ENCODE results near the gene TUBGCP4.

TUBGCP4 gene

DNA sequence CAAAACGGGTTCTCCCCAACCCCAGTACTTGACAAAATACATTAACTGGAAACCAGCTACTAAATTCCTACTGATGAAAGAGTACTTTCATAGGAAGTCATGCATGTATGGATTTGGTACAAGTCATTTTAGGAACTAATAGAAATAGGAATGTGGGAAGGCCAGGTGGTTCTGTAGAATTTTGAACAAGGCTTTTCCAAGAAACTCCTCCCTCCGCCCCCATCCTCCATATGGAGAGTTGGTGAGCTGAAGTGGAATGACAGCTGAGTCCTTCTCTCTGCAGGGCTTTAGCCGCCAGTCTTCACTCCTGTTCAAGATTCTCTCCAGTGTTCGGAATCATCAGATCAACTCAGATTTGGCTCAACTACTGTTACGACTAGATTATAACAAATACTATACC, 33.2 kb downstream of the TUBGCP4 start:
- DNase-seq (ENCODE audit: low spot score) = no peak

DNA sequence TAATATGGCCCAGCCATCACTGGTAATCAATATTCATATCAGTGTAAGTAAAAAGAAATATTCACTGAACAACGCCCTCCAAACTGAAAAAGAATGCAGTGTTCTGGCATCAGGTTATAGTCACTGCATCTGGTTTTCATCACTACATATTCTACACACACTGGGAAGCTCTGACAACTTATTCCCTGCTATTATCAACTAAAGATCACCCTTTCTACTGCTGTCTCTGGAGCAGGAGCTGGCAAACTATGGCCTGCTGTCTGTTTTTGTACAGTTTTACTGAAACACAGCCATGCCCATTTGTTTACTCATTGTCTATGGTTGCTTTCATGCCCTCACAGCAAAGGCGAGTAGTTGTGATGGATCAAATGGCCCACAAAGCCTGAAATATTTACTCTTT, 35.3 kb downstream of the TUBGCP4 start:
- no peak for DNase-seq (ENCODE audit: low spot score)

GRCh38 chr15:43406808-43407207, 35.9 kb downstream of the TUBGCP4 start:
- DNase-seq (ENCODE audit: low spot score) = no peak

DNA sequence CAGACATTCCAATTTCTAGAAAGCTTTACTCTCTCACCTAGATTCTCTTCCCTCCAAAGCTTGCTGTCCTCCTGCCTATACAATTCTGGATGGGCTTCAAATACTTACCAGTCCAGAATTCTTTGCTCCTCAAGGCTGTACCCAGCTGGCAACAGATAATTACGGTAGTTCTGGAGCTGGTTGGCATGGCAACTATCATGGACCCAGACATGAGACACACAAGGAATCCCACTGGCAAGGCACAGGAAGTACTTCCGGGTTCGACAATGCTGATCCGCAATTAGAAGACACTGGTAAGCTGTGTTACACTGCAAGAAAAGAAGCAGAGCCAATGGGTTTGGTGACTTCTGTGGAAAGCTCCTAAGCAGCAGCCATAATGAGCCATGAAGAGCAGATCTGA, 37.9 kb downstream of the TUBGCP4 start:
- DNase-seq (ENCODE audit: low spot score) = no peak

GRCh38 chr15:43410572-43411214, 39.8 kb downstream of the TUBGCP4 start:
- no peak for DNase-seq (ENCODE audit: low spot score)

- DNase-seq (ENCODE audit: low spot score) = no peak
These were observed 41.2 kb downstream of the TUBGCP4 start for GRCh38 chr15:43412096-43412495.

DNA sequence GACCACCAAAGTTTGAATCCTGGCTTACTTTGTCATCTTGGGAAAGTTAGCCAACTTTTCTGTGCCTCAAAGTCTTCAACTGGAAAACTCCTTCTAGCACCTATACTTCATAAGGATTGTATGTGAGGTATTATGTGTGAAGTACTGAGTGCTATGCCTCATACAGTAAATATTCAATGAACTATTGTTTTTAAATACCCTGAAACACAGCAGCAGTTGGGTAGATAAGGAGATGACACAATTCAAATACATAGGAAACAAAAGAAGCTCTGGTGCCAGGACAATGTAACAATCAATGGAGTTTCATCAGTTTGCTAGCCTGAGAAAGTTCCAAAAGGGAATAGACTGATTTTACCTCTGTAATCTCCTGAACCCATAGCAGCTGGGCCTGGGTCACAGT, 43.3 kb downstream of the TUBGCP4 start:
- DNase-seq (ENCODE audit: low spot score) = no peak

GRCh38 chr15:43420435-43420834, 49.5 kb downstream of the TUBGCP4 start:
- DNase-seq (ENCODE audit: low spot score) = no peak

- no peak for DNase-seq (ENCODE audit: low spot score)
These were observed 50.0 kb downstream of the TUBGCP4 start for GRCh38 chr15:43420876-43421275.

- no peak for DNase-seq (ENCODE audit: low spot score)
These were observed 52.9 kb downstream of the TUBGCP4 start for GRCh38 chr15:43423793-43424192.

GRCh38 chr15:43429687-43430086, 58.8 kb downstream of the TUBGCP4 start:
- no peak for DNase-seq (ENCODE audit: low spot score)

GRCh38 chr15:43433165-43433564, 62.3 kb downstream of the TUBGCP4 start:
- DNase-seq (ENCODE audit: low spot score) = no peak

- no peak for DNase-seq (ENCODE audit: low spot score)
These were observed 62.9 kb downstream of the TUBGCP4 start for GRCh38 chr15:43433661-43434303.

DNA sequence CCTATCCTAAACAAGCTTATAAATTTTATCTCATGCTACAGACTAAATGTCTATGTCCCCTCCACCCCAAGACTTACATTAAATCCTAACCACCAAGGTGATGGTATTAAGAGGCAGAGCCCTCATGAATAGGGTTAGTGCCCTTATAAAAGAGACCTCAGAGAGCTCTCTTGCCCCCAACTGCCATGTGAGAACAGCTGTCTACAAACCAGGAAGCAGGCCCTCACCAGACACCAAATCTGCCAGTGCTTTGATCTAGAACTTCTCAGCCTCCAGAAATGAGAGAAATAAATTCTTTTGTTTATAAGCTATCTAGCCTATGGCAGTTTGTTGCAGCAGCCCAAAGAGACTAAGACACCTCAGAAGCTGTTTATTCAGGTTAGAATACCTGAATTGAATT, 63.5 kb downstream of the TUBGCP4 start:
- no peak for DNase-seq (ENCODE audit: low spot score)

GRCh38 chr15:43436395-43436794, 65.5 kb downstream of the TUBGCP4 start:
- no peak for DNase-seq (ENCODE audit: low spot score)

- DNase-seq (ENCODE audit: low spot score) = no peak
These were observed 68.4 kb downstream of the TUBGCP4 start for GRCh38 chr15:43439268-43439667.

- peak; percentile 97 for DNase-seq (ENCODE audit: low spot score)
These were observed 69.9 kb downstream of the TUBGCP4 start for GRCh38 chr15:43440721-43441281.

DNA sequence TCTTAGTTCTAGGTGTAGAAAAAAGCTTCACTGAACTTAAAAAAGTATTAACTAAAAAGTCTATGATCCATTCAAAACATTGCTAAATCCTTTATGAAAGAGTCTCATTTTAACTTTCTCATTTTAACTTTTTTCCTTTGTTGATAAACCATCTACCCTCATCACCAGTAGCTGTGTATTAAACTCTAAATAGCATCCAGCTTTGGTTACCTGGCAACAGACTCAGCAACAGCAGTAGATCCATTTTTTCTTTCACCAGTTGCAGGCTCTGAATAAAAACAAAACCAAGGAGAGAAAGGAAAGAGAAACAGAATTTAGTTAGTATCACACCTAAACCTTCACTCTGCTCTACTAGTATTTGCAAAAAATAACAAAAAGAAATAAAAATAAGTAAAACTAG, 70.4 kb downstream of the TUBGCP4 start:
- peak; percentile 19 for DNase-seq (ENCODE audit: low spot score)

DNA sequence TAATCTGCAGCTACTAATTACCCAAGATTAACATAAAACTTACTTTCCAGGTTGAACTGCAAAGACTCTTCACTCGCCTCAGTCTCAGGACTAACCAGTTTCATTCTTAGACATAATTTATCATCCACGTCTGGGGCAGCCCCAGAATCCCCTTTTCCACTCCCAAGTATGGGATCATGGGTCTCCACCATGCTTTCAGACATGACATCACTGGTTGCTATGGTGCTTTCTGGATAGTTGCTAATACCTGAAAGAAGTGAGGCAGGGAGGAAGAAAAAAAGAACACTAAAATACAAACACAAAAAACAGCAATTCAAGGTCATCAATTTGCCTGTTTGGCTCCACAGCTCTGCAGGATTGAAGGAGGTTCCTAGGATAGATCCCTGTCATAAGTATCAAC, 75.4 kb downstream of the TUBGCP4 start:
- no peak for DNase-seq (ENCODE audit: low spot score)

DNA sequence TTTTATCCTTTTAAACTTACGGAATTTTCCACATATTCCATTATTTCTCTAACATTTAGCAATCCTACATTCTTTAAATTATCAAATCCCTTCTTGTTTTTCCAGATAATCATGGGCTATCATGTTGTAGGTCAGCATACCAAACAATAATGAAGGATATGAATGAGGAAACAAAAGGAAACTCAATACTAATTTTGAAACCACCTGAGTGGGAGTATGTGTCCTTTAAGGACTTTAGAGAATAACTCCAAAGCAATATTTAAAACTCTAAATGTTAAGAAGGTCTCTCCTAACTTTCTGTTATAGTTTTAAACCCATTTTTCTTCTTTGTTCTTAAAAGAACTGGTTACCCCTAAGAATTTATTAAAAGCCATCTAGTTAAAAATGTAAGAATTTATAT, 79.1 kb downstream of the TUBGCP4 start:
- DNase-seq (ENCODE audit: low spot score) = no peak

Data from pons (tissue), 1 donor.